ENCODE data around the gene ZCCHC17. TPM values are rescaled to one million over a fixed set of nuclear protein-coding genes. Genes with fewer than 3 reads are reported as not detected.
"Not testable (repeated sequence)": the region's sequence is repeated elsewhere in the genome, so short reads cannot be mapped to it uniquely, and the experiment has no call there.

Gene ZCCHC17
- total and polyA plus RNA-seq, 2 donors (not counting 1 experiment from before 2014, with no cell fraction given) = 14.1 to 20.3 TPM

GRCh38 chr1:31383967-31384366, 87.1 kb downstream of the ZCCHC17 start:
- intact Hi-C loops (cut with micrococcal nuclease) = no loop called here
- H3K27me3 ChIP-seq (replicated peaks in 1 of 4; ENCODE audit: control extremely low read depth in 1 of 4, control insufficient read depth in 3 of 4, insufficient read depth in 4 of 4, low read length in 3 of 4) = peaks cover 0 to 20% (median 2%) of the 10 kb centered on the region in 4 experiments
- TF ChIP-seq EZH2 (IDR thresholded peaks at IDR 0.05; ENCODE audit: borderline replicate concordance, insufficient read depth, low read depth, low read length, poor library complexity, severe bottlenecking) (no peak), CTCF (IDR thresholded peaks at IDR 0.05) (no peak)
- Mint-ChIP-seq H3K27me3 (peaks cover 43% of the 10 kb centered on the region), H3K9me3 (ENCODE audit: insufficient read depth) (no peaks in the 10 kb centered on the region), H3K4me1 (no peaks in the 10 kb centered on the region), H3K27ac (no peak overlapping the region), H3K4me3 (no peak overlapping the region)
- no peak overlapping the region for H3K4me3 ChIP-seq (ENCODE audit: control extremely low read depth in 1 of 5, extremely low read depth in 1 of 5, insufficient read depth in 1 of 5, low read depth in 2 of 5, low read length in 4 of 5)
- no peak overlapping the region for H3K4me2 ChIP-seq (replicated peaks; ENCODE audit: low read depth, low read length, poor library complexity, severe bottlenecking)
- no peaks in the 10 kb centered on the region for H3K79me2 ChIP-seq (ENCODE audit: control insufficient read depth, insufficient read depth, low read length)
- no peak for ATAC-seq (ENCODE audit: low read depth)
- H3K9me3 ChIP-seq (ENCODE audit: control extremely low read depth in 1 of 3, control insufficient read depth in 2 of 3, insufficient read depth in 1 of 3, low read length in 2 of 3) = no peaks in the 10 kb centered on the region
- ChIA-PET POLR2A (no interaction called here), CTCF (interaction anchor here (1.2 to 1.8 kb wide), 3 partner anchors 10 to 13 kb away, joined by 3 to 6 read pairs (median 4); partner anchors contain the start of gene FABP3)
- DNase-seq = no peak
- H3K9ac ChIP-seq (ENCODE audit: low read length) = no peak overlapping the region
- H3K36me3 ChIP-seq (replicated peaks in 1 of 2; ENCODE audit: control extremely low read depth in 1 of 2, control insufficient read depth in 1 of 2, extremely low read depth in 1 of 2, insufficient read depth in 2 of 2, low read length in 1 of 2) = no peaks in the 10 kb centered on the region
- no peak overlapping the region for H2AFZ ChIP-seq (ENCODE audit: insufficient read depth, low read depth, low read length, poor library complexity, severe bottlenecking)
- no peak overlapping the region for H3K27ac ChIP-seq (ENCODE audit: low read length in 2 of 2)
- WGBS (ENCODE audit: insufficient coverage) = no CpG with 5 or more reads among the region's 1 CpG
- no peaks in the 10 kb centered on the region for H4K20me1 ChIP-seq (ENCODE audit: control insufficient read depth, insufficient read depth, low read length, poor library complexity, severe bottlenecking)
- no peaks in the 10 kb centered on the region for H3K4me1 ChIP-seq (ENCODE audit: control insufficient read depth in 2 of 2, insufficient read depth in 2 of 2, low read length in 2 of 2)

- H3K9me3 Mint-ChIP-seq (ENCODE audit: insufficient read depth); H2AFZ ChIP-seq (ENCODE audit: insufficient read depth, low read depth, low read length, poor library complexity, severe bottlenecking); H3K9me3 ChIP-seq (ENCODE audit: control extremely low read depth in 1 of 3, control insufficient read depth in 2 of 3, insufficient read depth in 1 of 3, low read length in 2 of 3); H4K20me1 ChIP-seq (ENCODE audit: control insufficient read depth, insufficient read depth, low read length, poor library complexity, severe bottlenecking); CTCF ChIA-PET; H3K79me2 ChIP-seq (ENCODE audit: control insufficient read depth, insufficient read depth, low read length); ATAC-seq (ENCODE audit: low read depth); DNase-seq; H3K4me2 ChIP-seq (replicated peaks; ENCODE audit: low read depth, low read length, poor library complexity, severe bottlenecking); intact Hi-C loops (cut with micrococcal nuclease); H3K4me3 ChIP-seq (ENCODE audit: control extremely low read depth in 1 of 5, extremely low read depth in 1 of 5, insufficient read depth in 1 of 5, low read depth in 2 of 5, low read length in 4 of 5); H3K9ac ChIP-seq (ENCODE audit: low read length); H3K27ac Mint-ChIP-seq; H3K4me3 Mint-ChIP-seq; POLR2A ChIA-PET; H3K36me3 ChIP-seq (replicated peaks in 1 of 2; ENCODE audit: control extremely low read depth in 1 of 2, control insufficient read depth in 1 of 2, extremely low read depth in 1 of 2, insufficient read depth in 2 of 2, low read length in 1 of 2); H3K27ac ChIP-seq (ENCODE audit: low read length in 2 of 2); H3K4me1 Mint-ChIP-seq; H3K4me1 ChIP-seq (ENCODE audit: control insufficient read depth in 2 of 2, insufficient read depth in 2 of 2, low read length in 2 of 2): not testable (repeated sequence)
- H3K27me3 ChIP-seq (replicated peaks in 1 of 4; ENCODE audit: control extremely low read depth in 1 of 4, control insufficient read depth in 3 of 4, insufficient read depth in 4 of 4, low read length in 3 of 4) = peaks cover 0 to 15% (median 2%) of the 10 kb centered on the region in 4 experiments
- H3K27me3 Mint-ChIP-seq = peaks cover 33% of the 10 kb centered on the region
- 82% methylated on average over 8 of the region's 8 CpGs for WGBS (ENCODE audit: insufficient coverage)
Observed at GRCh38 chr1:31386576-31387243, 89.9 kb downstream of the ZCCHC17 start.

All from B cell (primary cell).